ENCODE results near the gene NEK1.
"Not testable (repeated sequence)": the region's sequence is repeated elsewhere in the genome, so short reads cannot be mapped to it uniquely, and the experiment has no call there.

Gene NEK1

DNA sequence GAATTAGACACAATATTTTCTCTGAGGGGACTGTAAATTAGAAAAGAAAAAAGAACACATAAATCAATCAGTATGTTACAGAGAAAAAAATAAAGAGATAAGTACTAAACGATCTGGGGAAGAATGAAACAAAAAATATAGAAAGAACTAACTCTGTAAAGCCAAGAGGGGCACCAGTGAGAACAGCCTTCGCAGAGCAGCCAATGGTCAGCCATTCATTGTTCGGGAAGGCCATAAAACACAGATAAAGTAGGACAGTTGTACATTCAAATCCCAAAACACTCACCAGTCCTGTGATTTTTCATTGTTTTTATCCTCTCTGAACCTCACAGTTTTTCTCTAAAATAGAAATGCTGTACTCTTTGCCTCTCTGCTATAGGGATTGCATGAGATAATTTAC is 127.9 kb downstream of the NEK1 start:
- Histone ChIP-seq H3K27ac (ENCODE audit: low read length) (no peak overlapping the region), H3K36me3 (replicated peaks; ENCODE audit: low read depth, low read length) (no peaks in the 10 kb centered on the region), H3K4me1 (ENCODE audit: low read length) (peaks cover 14% of the 10 kb centered on the region), H3K9ac (ENCODE audit: low read length) (no peak overlapping the region), H2AFZ (ENCODE audit: low read depth, low read length) (no peak overlapping the region), H3K9me3 (ENCODE audit: insufficient read depth, low read length) (peaks cover 3% of the 10 kb centered on the region; the same call in 1 of the 2 replicates), H3K4me2 (ENCODE audit: low read length) (no peak overlapping the region), H4K20me1 (ENCODE audit: insufficient read depth, low read length) (no peaks in the 10 kb centered on the region), H3K27me3 (ENCODE audit: low read depth, low read length) (no peaks in the 10 kb centered on the region), H3K79me2 (ENCODE audit: low read length) (no peaks in the 10 kb centered on the region), H3K4me3 (ENCODE audit: low read length) (no peak overlapping the region)
- TF ChIP-seq CTCF (IDR thresholded peaks at IDR 0.05; ENCODE audit: low read depth, low read length) (no peak), EZH2phosphoT487 (IDR thresholded peaks at IDR 0.05; ENCODE audit: low read depth) (no peak)

- H3K4me2 ChIP-seq (ENCODE audit: low read length): no peak overlapping the region
- no peak overlapping the region for H3K9ac ChIP-seq (ENCODE audit: low read length)
- no peak overlapping the region for H3K4me3 ChIP-seq (ENCODE audit: low read length)
- no peaks in the 10 kb centered on the region for H3K4me1 ChIP-seq (ENCODE audit: low read length)
- no peaks in the 10 kb centered on the region for H3K79me2 ChIP-seq (ENCODE audit: low read length)
- H4K20me1 ChIP-seq (ENCODE audit: insufficient read depth, low read length): no peaks in the 10 kb centered on the region
- H3K36me3 ChIP-seq (replicated peaks; ENCODE audit: low read depth, low read length): peaks cover 5% of the 10 kb centered on the region
- no peak overlapping the region for H2AFZ ChIP-seq (ENCODE audit: low read depth, low read length)
- no peak for TF ChIP-seq EZH2phosphoT487 (IDR thresholded peaks at IDR 0.05; ENCODE audit: low read depth)
- no peak for TF ChIP-seq CTCF (IDR thresholded peaks at IDR 0.05; ENCODE audit: low read depth, low read length)
- no peak overlapping the region for H3K27ac ChIP-seq (ENCODE audit: low read length)
- H3K27me3 ChIP-seq (ENCODE audit: low read depth, low read length): no peaks in the 10 kb centered on the region
- H3K9me3 ChIP-seq (ENCODE audit: insufficient read depth, low read length): no peaks in the 10 kb centered on the region
Observed at GRCh38 chr4:169464080-169464479, 148.3 kb downstream of the NEK1 start.

DNA sequence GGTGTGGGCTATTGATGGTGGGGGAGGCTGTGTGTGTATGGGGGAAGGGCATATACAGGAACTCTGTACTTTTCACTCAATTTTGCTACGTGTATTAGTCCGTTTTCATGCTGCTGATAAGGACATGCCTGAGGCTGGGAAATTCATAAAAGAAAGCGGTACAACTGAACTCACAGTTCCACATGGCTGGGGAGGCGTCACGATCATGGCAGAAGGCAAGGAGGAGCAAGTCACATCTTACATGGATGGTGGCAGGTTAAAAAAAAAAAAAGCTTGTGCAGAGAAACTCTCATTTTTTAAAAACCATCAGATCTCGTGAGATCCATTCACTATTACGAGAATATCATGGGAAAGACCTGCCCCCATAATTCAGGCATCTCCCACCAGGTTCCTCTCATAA is 152.3 kb downstream of the NEK1 start:
- H2AFZ ChIP-seq (ENCODE audit: low read depth, low read length): no peak overlapping the region
- no peaks in the 10 kb centered on the region for H4K20me1 ChIP-seq (ENCODE audit: insufficient read depth, low read length)
- H3K9me3 ChIP-seq (ENCODE audit: insufficient read depth, low read length): no peaks in the 10 kb centered on the region
- no peak overlapping the region for H3K9ac ChIP-seq (ENCODE audit: low read length)
- no peaks in the 10 kb centered on the region for H3K79me2 ChIP-seq (ENCODE audit: low read length)
- no peak overlapping the region for H3K4me3 ChIP-seq (ENCODE audit: low read length)
- no peak overlapping the region for H3K27ac ChIP-seq (ENCODE audit: low read length)
- TF ChIP-seq CTCF (IDR thresholded peaks at IDR 0.05; ENCODE audit: low read depth, low read length): no peak
- H3K4me1 ChIP-seq (ENCODE audit: low read length): no peaks in the 10 kb centered on the region
- no peaks in the 10 kb centered on the region for H3K27me3 ChIP-seq (ENCODE audit: low read depth, low read length)
- no peak overlapping the region for H3K4me2 ChIP-seq (ENCODE audit: low read length)
- peaks cover 5% of the 10 kb centered on the region for H3K36me3 ChIP-seq (replicated peaks; ENCODE audit: low read depth, low read length)

- no peaks in the 10 kb centered on the region for H3K27me3 ChIP-seq (ENCODE audit: low read depth, low read length)
- peaks cover 5% of the 10 kb centered on the region for H3K36me3 ChIP-seq (replicated peaks; ENCODE audit: low read depth, low read length)
- no peak overlapping the region for H3K4me2 ChIP-seq (ENCODE audit: low read length)
- H3K9me3 ChIP-seq (ENCODE audit: insufficient read depth, low read length): no peaks in the 10 kb centered on the region
- no peaks in the 10 kb centered on the region for H4K20me1 ChIP-seq (ENCODE audit: insufficient read depth, low read length)
- no peak overlapping the region for H3K9ac ChIP-seq (ENCODE audit: low read length)
- H3K27ac ChIP-seq (ENCODE audit: low read length): no peak overlapping the region
- H3K4me1 ChIP-seq (ENCODE audit: low read length): no peaks in the 10 kb centered on the region
- H3K79me2 ChIP-seq (ENCODE audit: low read length): no peaks in the 10 kb centered on the region
- no peak overlapping the region for H2AFZ ChIP-seq (ENCODE audit: low read depth, low read length)
- H3K4me3 ChIP-seq (ENCODE audit: low read length): no peak overlapping the region
- TF ChIP-seq CTCF (IDR thresholded peaks at IDR 0.05; ENCODE audit: low read depth, low read length) (no peak), EZH2phosphoT487 (IDR thresholded peaks at IDR 0.05; ENCODE audit: low read depth) (no peak)
Observed at GRCh38 chr4:169458575-169458974, 153.8 kb downstream of the NEK1 start.

GRCh38 chr4:169452644-169453043 is 159.7 kb downstream of the NEK1 start:
- H3K9me3 ChIP-seq (ENCODE audit: insufficient read depth, low read length); H3K4me2 ChIP-seq (ENCODE audit: low read length); H3K27me3 ChIP-seq (ENCODE audit: low read depth, low read length); H3K36me3 ChIP-seq (replicated peaks; ENCODE audit: low read depth, low read length); H4K20me1 ChIP-seq (ENCODE audit: insufficient read depth, low read length); H3K4me1 ChIP-seq (ENCODE audit: low read length); H3K27ac ChIP-seq (ENCODE audit: low read length); H2AFZ ChIP-seq (ENCODE audit: low read depth, low read length); H3K79me2 ChIP-seq (ENCODE audit: low read length); H3K9ac ChIP-seq (ENCODE audit: low read length); H3K4me3 ChIP-seq (ENCODE audit: low read length): not testable (repeated sequence)

GRCh38 chr4:169448935-169449334 is 163.4 kb downstream of the NEK1 start:
- H3K9ac ChIP-seq (ENCODE audit: low read length); H3K4me2 ChIP-seq (ENCODE audit: low read length); H3K9me3 ChIP-seq (ENCODE audit: insufficient read depth, low read length); H2AFZ ChIP-seq (ENCODE audit: low read depth, low read length); H4K20me1 ChIP-seq (ENCODE audit: insufficient read depth, low read length); H3K27ac ChIP-seq (ENCODE audit: low read length); H3K27me3 ChIP-seq (ENCODE audit: low read depth, low read length); H3K79me2 ChIP-seq (ENCODE audit: low read length); H3K4me1 ChIP-seq (ENCODE audit: low read length); H3K4me3 ChIP-seq (ENCODE audit: low read length): not testable (repeated sequence)
- peaks cover 14% of the 10 kb centered on the region for H3K36me3 ChIP-seq (replicated peaks; ENCODE audit: low read depth, low read length)
